RPMI7951 (cell line): Measurements from ENCODE around the gene SLC25A45. TPM values are rescaled to one million over a fixed set of nuclear protein-coding genes. Genes with fewer than 3 reads are reported as not detected.
A peak's percentile ranks its signal among the peaks of the same experiment; 100 is the strongest.
"Not testable (repeated sequence)": the region's sequence is repeated elsewhere in the genome, so short reads cannot be mapped to it uniquely, and the experiment has no call there.

ENCODE experiments used
- DNase-seq: peaks from one replicate; pipeline ENCODE4 v3.0.0-alpha.2; 2012; ENCODE audit warnings: low read depth
- total RNA-seq: library from RNA; depleted of rRNA; stranded (reverse); fragments of >200 nt; shearing (Covaris generic); gene quantifications from 2 replicates; pipeline ENCODE4 v1.2.3, GENCODE V29; 2014

Gene SLC25A45
- total RNA-seq, 1 experiment from 2014 or later, result 0.48 TPM

DNA sequence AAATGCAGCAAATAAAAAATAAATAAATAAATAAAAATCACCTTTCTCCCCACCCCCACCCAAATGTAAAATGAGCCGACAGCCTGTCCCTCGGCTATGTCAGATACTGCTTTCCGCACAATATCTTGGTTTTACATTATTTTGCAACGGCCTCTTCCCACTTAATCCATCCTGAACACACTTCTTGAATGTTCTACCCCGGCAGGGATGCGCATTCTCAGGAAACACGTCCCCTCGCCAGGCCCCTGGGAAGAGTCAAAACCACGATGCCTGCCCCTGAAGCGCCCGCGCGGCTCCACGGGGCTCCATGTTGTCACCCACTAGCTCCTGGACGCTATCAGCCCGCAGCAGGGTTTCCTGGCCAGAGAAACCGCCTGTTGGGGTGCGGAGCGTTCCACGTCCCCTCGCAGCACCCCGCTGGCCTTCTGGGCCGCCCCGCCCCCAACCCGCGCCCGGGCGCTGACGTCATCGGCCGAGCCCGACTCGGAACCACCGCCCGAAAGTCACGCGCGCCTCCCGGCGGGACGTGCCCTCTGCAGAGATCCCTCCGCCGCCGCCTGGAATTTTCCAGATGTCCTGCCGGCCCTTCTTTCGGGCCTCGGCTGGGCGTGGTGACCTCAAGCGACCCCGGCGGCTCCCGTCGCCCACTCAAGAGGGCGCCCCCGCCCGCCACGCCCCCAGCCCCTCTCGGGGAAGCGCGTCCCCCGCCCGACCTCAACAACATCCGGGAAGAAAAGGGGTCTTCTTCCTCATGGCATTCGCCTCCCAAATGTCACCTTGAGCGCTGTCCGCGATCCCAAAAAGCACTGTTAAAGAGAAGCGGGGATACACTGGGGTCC is 39.6 kb upstream of the SLC25A45 start:
- peak; percentile 96 for DNase-seq

DNA sequence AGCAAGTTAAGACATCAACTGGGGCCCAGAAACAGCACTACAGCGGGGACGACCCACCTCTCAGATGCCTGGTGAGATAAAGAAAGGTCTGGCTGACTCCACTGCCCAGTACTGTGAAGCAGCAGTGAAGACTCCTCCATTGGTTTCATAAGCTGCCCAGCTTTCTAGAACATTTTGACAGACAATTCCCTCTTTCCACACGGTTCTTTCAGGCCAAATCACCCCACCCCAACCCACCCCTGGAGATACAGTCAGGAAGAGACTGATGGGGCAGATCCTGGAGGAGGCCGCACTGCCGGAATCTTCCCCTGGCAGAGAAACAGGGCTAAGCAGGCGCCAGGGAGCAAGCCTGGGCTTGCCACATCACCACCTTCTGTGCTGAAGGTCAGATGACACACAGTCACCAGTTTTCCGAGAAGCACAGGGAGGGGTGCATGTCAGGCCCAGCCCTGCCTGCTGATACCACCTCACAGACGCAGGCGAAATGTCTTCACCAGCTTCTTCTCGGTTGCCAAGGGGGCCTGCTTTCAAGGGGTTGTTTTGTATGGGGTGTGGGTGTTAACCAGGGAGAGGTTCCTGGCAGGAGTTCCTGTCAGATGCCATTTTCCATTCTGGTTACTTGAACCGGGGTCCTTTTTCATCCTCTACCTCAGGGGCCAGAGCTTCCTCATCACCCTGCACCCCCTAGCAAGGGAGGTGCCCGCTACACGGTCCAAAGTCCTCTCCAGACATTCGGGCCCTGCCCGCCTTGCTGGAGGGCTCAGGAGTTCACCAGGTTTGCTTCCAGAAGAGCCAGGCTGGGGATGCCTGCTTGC is 38.7 kb upstream of the SLC25A45 start:
- DNase-seq, result peak; percentile 96

DNA sequence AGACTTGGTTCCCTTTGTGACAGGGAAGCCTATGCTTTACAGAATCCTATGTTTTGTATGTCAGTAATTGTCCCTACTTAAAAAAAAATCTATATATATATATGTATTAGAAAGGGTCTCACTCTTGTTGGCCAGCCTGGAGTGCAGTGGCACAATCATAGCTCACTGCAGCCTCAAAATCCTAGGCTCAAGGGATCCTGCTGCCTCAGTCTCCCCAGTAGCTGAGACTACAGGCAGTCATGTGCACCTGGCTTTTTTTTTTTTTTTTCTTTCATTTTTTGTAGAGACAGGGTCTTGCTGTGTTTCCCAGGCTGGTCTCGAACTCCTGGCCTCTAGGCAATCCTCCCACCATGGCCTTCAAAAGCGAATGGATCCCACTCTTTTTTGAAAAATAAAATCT is 38.1 kb upstream of the SLC25A45 start:
- DNase-seq, result no peak

DNA sequence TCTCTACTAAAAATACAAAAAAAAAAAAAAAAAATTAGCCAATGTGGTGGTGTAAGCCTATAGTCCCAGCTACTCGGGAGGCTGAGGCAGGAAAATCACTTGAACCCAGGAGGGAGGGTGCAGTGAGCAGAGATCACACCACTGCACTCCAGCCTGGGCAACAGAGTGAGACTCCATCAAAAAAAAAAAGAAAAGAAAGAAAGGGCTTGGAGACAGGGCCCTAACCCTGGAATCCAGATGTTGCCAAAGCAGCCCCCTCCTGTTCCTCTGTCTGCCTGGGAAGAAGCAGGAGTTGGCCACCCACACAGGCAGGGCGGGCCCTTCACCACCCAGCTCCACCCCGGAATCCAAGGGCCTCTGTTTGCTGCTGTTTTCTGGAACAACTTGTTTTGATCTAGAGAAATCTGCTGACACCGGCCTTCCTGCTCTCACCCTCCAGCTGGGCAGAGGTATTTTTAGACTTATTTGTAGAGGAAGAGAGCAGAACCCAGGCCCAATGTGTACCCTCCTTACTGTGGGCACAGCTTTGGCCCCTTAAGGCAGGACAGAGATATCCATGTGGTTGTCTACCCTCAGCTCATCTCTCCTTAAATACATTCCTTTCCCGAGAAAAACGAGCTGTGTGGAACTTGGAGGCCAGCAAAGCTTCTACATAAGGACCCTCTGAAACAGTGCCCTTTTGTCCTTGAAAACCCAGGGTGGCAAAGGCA is 37.5 kb upstream of the SLC25A45 start:
- peak; percentile 91 for DNase-seq

DNA sequence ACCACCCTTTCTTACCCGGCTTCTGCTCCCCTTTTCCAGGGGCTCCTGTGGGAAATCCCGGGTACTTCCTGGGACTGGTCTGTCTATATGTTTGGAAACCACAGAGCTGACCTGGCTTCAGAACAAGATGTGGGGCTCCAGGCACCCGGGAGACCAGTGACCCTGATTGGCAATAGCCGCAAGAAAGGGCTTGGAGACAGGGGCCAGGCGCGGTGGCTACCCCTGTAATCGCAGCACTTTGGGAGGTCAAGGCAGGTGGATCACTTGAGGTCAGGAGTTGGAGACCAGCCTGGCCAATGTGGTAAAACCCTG is 37.0 kb upstream of the SLC25A45 start:
- DNase-seq, result no peak

DNA sequence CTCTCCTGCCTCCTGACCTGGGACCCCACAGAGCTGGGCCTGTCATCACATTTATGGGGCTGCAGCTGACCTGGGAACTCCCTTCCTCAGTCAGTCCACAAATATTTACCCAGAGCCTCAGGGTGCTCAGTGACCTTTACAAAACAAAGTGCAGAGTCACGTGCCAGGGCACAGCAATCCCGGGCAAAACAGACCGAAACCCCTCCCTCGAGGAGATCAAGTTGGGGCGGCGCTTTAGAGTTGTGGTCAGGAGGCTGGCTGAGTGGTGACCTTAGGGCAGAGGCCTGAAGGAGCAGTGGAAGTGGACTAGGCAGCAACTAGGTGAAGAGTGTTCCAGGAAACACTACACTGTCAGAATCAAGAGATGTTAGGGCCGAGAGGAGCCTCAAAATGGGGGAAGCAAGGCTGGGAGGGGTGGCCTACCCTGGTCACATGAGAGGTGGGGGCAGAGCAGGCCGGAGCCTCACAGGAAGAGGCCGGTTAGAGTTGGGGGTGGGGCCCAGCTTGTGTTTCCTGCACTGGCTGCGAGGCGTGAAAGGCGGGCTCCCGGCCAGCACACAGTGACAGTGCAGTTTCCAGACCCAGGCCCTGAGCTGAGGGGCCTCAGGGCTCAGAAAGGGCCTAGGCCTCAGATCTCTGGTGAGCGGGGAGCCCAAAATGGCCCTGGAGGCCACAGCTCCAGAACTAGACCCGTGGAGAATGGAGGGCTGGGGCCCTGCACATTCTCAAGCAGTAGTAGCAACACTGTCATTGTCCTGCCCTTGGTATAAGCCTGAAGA is 36.4 kb upstream of the SLC25A45 start:
- peak; percentile 99 for DNase-seq

DNA sequence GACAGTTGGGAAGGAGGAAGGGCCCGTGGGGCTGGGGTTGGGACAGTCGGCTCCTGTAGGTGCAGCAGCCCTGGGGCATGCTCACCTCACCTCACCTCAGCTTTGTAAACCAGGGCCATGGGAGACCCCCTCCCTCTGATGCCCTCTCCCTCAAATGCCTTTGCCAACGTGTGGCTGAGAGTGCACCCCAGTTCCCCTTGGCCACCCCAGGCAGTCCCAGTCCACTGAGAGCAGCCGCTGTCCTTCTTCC is 35.9 kb upstream of the SLC25A45 start:
- no peak for DNase-seq

DNA sequence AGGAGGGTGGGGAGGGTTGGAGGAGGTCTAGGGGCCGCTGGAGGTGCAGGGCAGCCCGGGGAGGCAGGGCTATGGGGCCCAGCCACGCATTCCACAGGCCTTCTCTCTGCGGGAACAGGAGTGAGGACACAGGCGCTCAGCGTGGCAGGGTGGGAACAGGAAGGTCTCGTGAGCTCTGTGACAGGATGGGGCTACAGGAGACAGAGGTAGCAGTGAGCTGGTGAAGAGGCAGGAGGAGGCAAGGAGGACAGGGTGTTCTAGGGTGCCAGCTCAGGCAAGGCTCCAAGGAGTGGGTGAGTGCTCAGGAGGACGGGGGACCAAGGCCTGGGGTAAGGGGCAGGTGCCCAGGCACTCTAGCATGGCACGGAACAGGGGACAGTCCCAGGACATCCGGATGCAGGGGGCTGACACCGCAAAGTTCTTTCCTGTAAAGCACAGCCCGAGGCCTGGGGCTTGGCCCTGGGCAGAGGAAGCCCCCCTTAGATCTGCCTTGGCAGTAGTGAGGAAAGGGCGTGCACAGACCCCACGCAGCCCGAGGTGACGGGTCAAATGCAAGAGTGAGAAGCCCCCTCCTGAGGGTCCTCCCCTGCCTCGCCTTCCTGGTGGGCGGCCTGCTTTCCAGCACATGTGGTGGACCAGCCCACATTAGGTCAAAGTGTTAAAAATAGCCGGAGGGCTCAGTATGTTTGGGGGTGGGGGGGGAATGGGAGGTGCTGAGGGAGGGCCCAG is 35.4 kb upstream of the SLC25A45 start:
- no peak for DNase-seq

DNA sequence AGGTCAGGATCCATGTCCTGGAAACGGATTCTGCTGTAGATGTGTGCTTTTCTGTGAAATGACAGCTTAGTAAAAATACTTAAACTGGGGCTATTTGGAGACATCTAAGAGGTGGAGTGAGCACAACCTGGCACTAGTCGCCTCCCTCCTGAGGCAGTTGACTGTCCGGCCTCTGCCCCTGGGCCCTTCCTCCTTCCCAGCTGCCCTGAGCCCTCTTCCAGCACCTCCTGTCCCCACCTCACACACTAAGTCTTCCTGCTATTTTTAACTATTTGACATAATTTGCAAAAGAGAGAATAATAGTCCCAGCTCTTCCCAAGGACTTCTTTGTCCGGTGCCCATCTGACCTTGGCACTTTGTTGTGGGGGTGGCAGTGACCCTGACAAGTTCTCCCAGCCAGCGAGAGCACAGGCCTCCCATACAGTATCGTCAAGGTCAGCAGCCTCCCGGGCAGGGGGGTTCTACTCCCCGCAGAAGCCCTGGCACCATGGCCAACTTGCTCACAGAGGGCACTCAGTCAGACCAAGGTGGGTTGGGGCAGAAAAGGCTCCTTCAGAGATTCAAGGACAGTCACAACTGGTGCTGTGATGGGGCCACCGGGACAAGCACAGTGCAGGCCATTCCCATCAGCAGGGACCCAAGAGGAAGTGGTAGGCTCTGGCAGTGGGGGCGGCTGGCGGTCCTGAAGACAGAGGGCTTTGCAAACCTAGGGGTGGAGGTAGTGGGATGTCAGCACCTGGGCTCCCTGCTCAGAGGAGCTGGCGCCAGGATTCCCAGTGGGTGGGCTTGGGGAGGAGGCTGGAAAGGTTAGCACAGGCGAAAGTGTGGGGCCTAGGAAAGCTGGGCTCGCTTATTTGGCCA is 34.6 kb upstream of the SLC25A45 start:
- no peak for DNase-seq

DNA sequence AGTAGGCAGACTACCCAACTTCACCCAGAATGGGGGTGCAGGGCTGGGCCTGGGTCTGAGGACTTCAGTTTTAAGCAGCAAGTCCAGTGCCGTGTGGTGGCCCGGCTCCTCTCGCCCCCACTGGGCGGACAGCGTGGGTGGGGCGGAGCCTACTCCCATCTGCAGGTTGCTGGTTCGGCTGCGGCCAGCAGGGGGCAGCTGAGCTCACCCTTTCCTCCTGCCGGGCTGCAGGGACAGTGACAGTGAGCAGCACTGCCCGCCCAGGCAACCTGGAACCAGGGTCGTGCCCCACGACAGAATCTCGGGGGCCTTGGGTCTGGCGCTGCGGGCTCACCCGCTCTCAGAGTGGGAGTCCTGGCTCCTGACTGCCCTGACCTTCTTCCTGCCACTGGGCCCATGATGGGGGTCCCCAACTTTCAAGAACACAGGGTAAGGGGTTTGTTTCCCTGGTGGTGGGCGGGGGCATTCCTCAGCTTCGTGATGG is 33.9 kb upstream of the SLC25A45 start:
- peak; percentile 74 for DNase-seq

DNA sequence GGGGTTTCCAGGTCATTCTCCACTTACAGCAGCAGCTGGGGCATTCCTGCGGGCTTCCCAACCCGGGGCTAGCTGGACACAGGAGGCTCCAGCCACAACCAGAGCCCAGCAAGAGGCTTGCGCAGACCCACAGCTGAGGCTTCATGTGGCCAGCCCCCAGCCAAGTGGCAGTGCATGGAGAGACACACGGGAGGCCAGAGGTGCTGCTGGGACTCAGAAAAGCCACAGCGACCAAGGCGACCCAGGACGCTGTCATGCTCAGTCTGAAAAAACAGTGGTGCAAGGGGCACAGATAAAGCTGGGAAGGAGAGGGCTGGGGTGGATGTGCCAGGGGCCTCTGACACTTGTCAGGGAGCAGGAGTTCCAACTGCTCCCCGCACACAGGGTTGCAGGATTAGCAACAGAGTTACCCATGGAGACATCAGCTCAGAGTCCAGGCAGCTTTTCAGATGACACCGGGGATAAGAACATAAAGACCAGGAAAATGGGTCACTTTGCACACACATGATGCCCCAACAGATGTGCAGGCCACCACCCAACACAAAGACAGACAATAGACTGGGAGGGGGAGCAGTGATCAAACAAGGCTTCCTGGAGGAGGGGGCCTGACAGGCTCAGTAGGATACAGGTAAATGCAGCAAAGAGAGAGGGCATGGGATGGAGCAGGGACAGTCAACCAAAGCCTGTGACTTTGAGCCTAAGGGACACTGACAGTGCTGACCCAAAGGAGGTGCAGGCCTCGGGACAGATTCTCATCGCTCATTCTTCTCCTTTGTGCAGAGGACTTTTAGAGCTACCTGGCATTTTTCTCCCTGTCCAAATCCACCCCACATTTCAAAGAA is 33.3 kb upstream of the SLC25A45 start:
- no peak for DNase-seq

DNA sequence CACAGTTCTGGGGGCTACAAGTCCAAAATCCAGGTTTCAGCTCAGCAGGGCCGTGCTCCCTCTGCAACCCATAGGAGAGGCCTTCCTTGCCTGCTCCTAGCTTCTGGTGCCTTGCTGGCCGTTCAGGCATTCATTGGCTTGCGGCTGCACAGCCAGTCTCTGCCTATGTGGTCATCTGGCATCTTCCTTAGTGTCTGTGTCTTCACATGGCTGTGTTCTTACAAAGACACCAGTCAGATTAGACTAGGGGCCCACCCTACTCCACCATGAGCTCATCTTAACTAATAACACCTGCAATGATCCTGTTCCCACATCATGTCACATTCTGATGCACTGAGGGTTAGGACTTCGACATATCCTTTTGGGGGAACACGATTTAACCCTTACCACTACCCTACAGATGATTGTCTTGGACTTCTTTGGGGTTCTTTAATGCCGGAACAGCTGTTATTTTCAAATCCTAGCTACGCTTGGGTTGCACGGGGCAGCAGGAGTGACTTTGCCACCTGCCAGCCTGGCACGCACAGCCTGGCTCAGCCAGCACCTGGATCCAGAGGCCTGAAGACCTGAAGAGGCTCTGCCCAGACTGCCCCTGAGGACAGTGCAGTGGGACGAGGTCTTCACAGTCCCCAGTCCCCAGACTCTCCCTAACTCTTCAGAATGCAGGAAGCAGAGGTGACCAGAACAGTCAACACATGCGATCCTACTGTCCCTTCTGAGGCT is 32.5 kb upstream of the SLC25A45 start:
- DNase-seq, result no peak

DNA sequence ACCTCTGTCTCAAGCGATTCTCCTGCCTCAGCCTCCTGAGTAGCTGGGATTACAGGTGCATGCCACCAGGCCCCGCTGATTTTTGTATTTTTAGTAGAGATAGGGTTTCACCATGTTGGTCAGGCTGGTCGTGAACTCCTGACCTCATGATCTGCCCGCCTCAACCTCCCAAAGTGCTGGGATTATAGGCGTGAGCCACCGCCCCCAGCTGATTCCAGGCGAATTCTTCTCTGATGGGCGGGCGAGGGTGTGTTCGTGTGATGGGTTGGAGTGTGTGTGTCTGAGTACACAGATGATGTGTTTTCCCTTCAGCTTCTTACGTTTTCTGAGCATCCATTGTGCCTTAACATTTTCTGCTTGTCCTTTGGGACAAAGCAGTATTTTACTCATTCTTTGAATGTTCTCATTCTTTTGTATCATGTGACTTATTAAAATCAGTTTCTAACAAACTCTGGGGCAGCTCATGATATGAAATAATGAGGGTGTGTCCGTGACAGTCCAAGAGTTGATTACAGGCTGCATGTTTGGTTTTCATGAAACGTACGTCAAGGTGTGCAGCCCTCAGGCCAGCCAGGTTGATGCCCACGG is 30.7 kb upstream of the SLC25A45 start:
- DNase-seq, result not testable (repeated sequence)

DNA sequence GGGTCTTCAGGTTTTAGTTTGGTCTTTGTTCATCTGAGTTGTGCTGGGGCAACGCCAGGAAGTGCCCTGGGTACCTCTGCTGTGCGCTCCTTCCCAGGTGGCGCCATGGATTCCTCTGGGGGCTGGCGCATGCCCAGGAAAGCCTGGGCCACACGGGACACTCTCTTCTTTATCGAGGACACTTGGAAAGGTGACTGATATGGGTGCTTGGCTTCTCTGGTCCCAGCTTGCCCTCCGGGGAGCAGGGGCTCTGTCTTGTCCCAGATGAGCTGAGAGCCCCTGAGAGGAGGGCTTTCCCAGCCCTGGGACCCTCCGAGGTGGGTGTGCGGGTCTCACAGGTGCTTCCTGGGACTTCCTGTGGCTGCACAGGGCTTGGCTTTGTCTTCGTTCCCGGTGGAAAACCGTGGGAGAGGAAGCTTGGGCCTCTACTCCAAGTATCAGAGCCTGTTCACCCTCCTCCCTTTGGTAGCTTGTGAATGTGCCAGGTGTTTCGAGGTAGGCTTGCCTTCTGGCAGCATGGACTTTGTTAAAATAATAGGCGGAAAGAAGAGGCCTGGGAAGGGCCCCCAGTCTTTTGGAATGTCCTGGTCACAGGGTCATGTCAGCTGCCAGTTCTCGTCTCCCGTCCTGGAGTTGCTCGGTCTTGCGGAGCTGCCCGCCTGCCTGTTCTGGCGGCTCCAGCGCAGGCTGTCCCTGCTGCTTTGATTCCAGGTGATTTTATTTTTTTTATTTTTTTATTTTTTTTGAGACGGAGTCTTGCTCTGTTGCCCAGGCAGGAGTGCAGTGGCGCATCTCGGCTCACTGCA is 30.0 kb upstream of the SLC25A45 start:
- DNase-seq, result no peak

DNA sequence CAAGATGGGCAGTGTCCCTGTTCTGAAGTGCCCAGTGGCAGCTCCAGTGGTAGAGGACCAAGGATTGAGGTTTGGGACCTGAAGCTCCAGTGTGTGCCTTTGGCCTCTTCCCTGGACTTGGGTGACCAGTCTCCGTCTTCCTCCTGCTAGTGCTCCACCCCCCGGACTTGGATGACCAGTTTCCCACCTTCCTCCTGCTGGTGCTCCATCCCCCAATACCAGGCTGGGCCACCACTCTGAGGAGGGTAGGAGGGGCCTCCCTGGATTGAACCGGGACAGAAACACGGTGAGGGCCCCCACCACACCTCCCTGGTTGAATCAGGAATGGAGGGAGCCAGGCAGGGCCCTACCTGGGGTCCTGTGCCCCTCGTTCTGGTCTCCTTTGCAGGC is 29.2 kb upstream of the SLC25A45 start:
- DNase-seq, result no peak

DNA sequence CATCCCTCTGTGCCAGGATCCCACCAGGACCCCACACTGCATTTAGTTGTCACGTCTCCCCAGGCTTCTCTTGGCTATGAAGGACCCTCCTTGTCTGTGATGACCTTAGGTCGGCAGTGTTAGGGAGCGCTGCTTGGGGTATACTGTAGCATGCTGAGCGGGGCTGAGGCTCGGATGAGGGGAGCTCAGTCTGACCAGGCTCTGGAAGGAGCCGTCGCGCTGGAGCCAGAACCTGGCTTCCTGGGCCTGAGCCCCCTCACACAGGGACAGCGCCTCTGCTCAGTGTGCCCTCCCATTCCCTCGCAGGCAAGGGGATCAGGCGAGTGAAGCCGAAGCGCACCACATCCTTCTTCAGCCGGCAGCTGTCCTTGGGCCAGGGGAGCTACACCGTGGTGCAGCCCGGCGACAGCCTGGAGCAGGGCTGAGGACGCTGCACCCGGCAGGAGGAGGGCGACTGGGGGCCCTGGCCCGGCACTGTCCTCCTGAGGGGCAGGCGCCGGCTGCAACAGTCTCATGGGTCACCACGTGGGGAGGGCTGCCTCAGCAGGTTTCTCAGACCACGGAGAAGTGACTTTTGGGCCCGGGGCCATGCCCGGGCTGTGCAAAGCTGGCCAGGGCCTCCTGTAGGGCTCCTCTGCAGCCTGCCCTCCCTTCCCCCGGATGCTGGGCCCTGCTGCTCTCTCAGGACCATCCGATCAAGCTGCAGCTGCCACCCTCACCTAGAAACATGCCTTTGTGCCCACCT is 28.7 kb upstream of the SLC25A45 start:
- DNase-seq, result no peak
